Endothelial cell of umbilical vein (primary cell): ENCODE measurements around the gene FZD1. TPM values are rescaled to one million over a fixed set of nuclear protein-coding genes. Genes with fewer than 3 reads are reported as not detected.

Experiments used
- BruUV-seq: library from RNA; stranded (reverse); fragments of 400-500 nt; replicated peaks from 2 replicates; lab custom pipeline; 2021; lab: Mats Ljungman, UMichigan
- CTCF ChIA-PET: fragments of 300-600, 350-600 bp; sonication (Branson Sonifier 250); formaldehyde crosslinking; loops from one replicate; lab custom pipeline; 2021; ENCODE audit warnings: antibody characterized with exemption, inconsistent platforms; lab: Charles Lee
- POLR2A ChIA-PET: fragments of 300-600, 350-600 bp; sonication (Branson Sonifier 250); formaldehyde crosslinking; loops from one replicate; lab custom pipeline; 2021; ENCODE audit warnings: antibody characterized with exemption, inconsistent platforms; lab: Charles Lee
- DNase-seq: peaks from one replicate; pipeline ENCODE4 v3.0.0-alpha.2; 2011; ENCODE audit warnings: low read depth, low spot score
- FAIRE-seq: peaks from 2 replicates; lab custom pipeline; 2011; peaks lifted over from hg19 to GRCh38; lab: Jason Lieb, UNC
- H2AFZ ChIP-seq: 2 replicates; pipeline ENCODE4 v1.6.0; 2012; ENCODE audit warnings: low read depth, low read length, control low read depth, inconsistent platforms
- H3K27ac ChIP-seq: 2 replicates; pipeline ENCODE4 v1.5.1; 2011; ENCODE audit warnings: low read depth, mild to moderate bottlenecking, control low read depth, low read length, moderate library complexity; ENCODE audit not compliant: insufficient read depth
- H3K27me3 ChIP-seq, 2 experiments: 2 replicates each; pipeline versions ENCODE4 v1.6.0 to v1.6.1; 2011; ENCODE audit warnings: low read length in 2 of 2, mixed read lengths in 1 of 2; ENCODE audit not compliant: control insufficient read depth in 2 of 2, insufficient read depth in 2 of 2
- H3K36me3 ChIP-seq, 2 experiments: 2 replicates in 1 of 2; 3 replicates in 1 of 2; pipeline ENCODE4 v1.5.1; 2011; ENCODE audit warnings: low read length in 2 of 2, mild to moderate bottlenecking in 1 of 2, moderate library complexity in 1 of 2; ENCODE audit not compliant: control insufficient read depth in 2 of 2, insufficient read depth in 2 of 2; ENCODE audit errors: extremely low read depth in 1 of 2
- H3K4me1 ChIP-seq: 3 replicates; pipeline ENCODE4 v1.5.1; 2011; ENCODE audit warnings: mild to moderate bottlenecking, low read length; ENCODE audit not compliant: control insufficient read depth, insufficient read depth; ENCODE audit errors: extremely low read depth
- H3K4me2 ChIP-seq: 2 replicates; pipeline ENCODE4 v1.6.1; 2011; ENCODE audit warnings: low read length, control low read depth, mixed read lengths; ENCODE audit not compliant: insufficient read depth
- H3K4me3 ChIP-seq, 3 experiments: fragments of 200-600 bp in 1 of 3; sonication (generic), shearing (Covaris generic) in 1 of 3; replicated peaks in 1 of 3; 2 replicates each; pipeline ENCODE4 v1.5.1; 2011 to 2016; ENCODE audit warnings: control low read depth in 3 of 3, low read length in 3 of 3, mild to moderate bottlenecking in 2 of 3, inconsistent platforms in 1 of 3, low read depth in 1 of 3, moderate library complexity in 1 of 3; ENCODE audit not compliant: insufficient read depth in 1 of 3
- H3K79me2 ChIP-seq: 2 replicates; pipeline ENCODE4 v1.6.0; 2012; ENCODE audit warnings: low read length, inconsistent platforms; ENCODE audit not compliant: control insufficient read depth, insufficient read depth
- H3K9ac ChIP-seq: replicated peaks from 2 replicates; pipeline ENCODE3; 2011; ENCODE audit warnings: low read length, control low read depth; ENCODE audit not compliant: insufficient read depth; ENCODE audit errors: extremely low read depth
- H3K9me1 ChIP-seq: replicated peaks from 3 replicates; pipeline ENCODE4 v1.6.0; 2011; ENCODE audit warnings: mild to moderate bottlenecking, low read length; ENCODE audit not compliant: control insufficient read depth, insufficient read depth; ENCODE audit errors: extremely low read depth
- H3K9me3 ChIP-seq: replicated peaks from 2 replicates; pipeline ENCODE4 v1.5.1; 2012; ENCODE audit warnings: low read length, inconsistent platforms; ENCODE audit not compliant: control insufficient read depth, insufficient read depth
- H4K20me1 ChIP-seq: replicated peaks from 2 replicates; pipeline ENCODE3; 2011; ENCODE audit warnings: mild to moderate bottlenecking, low read length; ENCODE audit not compliant: control insufficient read depth, insufficient read depth; ENCODE audit errors: extremely low read depth
- CTCF ChIP-seq, 2 donors: IDR thresholded peaks; 1 replicate in 1 of 2; 2 replicates in 1 of 2; pipeline ENCODE4 v1.5.1; 2011; ENCODE audit warnings: low read length in 2 of 2, mild to moderate bottlenecking in 2 of 2, moderate library complexity in 2 of 2, control low read depth in 1 of 2, inconsistent platforms in 1 of 2, low read depth in 1 of 2; ENCODE audit not compliant: insufficient read depth in 1 of 2; ENCODE audit errors: extremely low read depth in 1 of 2
- EZH2 ChIP-seq: IDR thresholded peaks from 2 replicates; pipeline ENCODE4 v1.6.1; 2012; ENCODE audit warnings: borderline replicate concordance, low read depth, mild to moderate bottlenecking, moderate library complexity, low read length, inconsistent platforms; ENCODE audit not compliant: severe bottlenecking
- FOS ChIP-seq: IDR thresholded peaks from 2 replicates; pipeline ENCODE4 v1.6.1; 2011; ENCODE audit warnings: mild to moderate bottlenecking, low read length, moderate library complexity, borderline replicate concordance; ENCODE audit not compliant: insufficient read depth
- GATA2 ChIP-seq: IDR thresholded peaks from 2 replicates; pipeline ENCODE4 v1.7.0; 2011; ENCODE audit warnings: low read depth, mild to moderate bottlenecking, moderate library complexity, mixed read lengths, low read length; ENCODE audit not compliant: insufficient read length, insufficient read depth
- JUN ChIP-seq: IDR thresholded peaks from 2 replicates; pipeline ENCODE4 v1.6.1; 2011; ENCODE audit warnings: borderline replicate concordance, low read depth; ENCODE audit not compliant: insufficient read length, insufficient read depth
- MAX ChIP-seq: IDR thresholded peaks from 2 replicates; pipeline ENCODE4 v1.6.1; 2011; ENCODE audit not compliant: insufficient read depth, insufficient read length
- MYC ChIP-seq: IDR thresholded peaks from one replicate; pipeline ENCODE4 v1.6.1; 2011; ENCODE audit warnings: mild to moderate bottlenecking, low read depth, low read length
- POLR2A ChIP-seq: IDR thresholded peaks from 2 replicates; pipeline ENCODE4 v1.6.1; 2012; ENCODE audit warnings: low read depth, mild to moderate bottlenecking, control low read depth, low read length
- POLR2AphosphoS5 ChIP-seq: IDR thresholded peaks from 2 replicates; pipeline ENCODE4 v1.6.1; 2012; ENCODE audit warnings: low read depth, mild to moderate bottlenecking, control low read depth, low read length, moderate library complexity; ENCODE audit not compliant: insufficient read depth
- dilution Hi-C: fragments of 300-500 bp; cut with MboI; formaldehyde crosslinking; loops from one replicate; pipeline ENCODE4 v1.15.0; 2019; ENCODE audit warnings: low sequenced_read_pairs; ENCODE audit not compliant: extremely low pct_ligation_motif_present
- intact Hi-C: fragments of 100-400 bp; cut with micrococcal nuclease; formaldehyde crosslinking; loops from one replicate; pipeline ENCODE4 v1.10.0; 2022
- polyA plus RNA-seq, 4 experiments: library from polyadenylated mRNA; depleted of rRNA in 3 of 4; stranded (reverse) in 3 of 4; unstranded in 1 of 4; fragments of >200 nt; gene quantifications; 2 replicates each; pipeline versions ENCODE4 v1.2.1 to v1.2.3, GENCODE V29; 2011 to 2012; ENCODE audit warnings: missing spikeins in 1 of 4
- total RNA-seq: library from RNA; stranded (reverse); gene quantifications from 2 replicates; pipeline ENCODE4 v1.2.3, GENCODE V29; 2021

The FZD1 gene
- total and polyA plus RNA-seq, 2 donors (not counting 3 experiments of a cell fraction or from before 2014, with no cell fraction given), result 2.4 to 3.4 TPM

GRCh38 chr7:91295576-91295975 is 31.3 kb downstream of the FZD1 start:
- FAIRE-seq (no peak), DNase-seq (no peak)
- TF ChIP-seq FOS (no peak), MYC (no peak), POLR2A (no peak), MAX (no peak), JUN (no peak), EZH2 (no peak), POLR2AphosphoS5 (no peak), GATA2 (no peak), CTCF (IDR thresholded peaks at IDR 0.05; ENCODE audit: extremely low read depth in 1 of 2, insufficient read depth in 1 of 2, low read depth in 1 of 2, low read length in 2 of 2) (no peak)
- H3K27ac ChIP-seq, result no peak overlapping the region
- H3K4me1 ChIP-seq, result no peaks in the 10 kb centered on the region
- H2AFZ ChIP-seq, result no peak overlapping the region
- ChIA-PET POLR2A (no interaction called here), CTCF (no interaction called here)
- no peaks in the 10 kb centered on the region for H3K9me1 ChIP-seq
- BruUV-seq, result no TSS peak
- H4K20me1 ChIP-seq, result no peaks in the 10 kb centered on the region
- no peaks in the 10 kb centered on the region for H3K79me2 ChIP-seq
- dilution Hi-C loops (no loop called here), intact Hi-C loops (no loop called here)
- no peak overlapping the region for H3K4me3 ChIP-seq
- H3K27me3 ChIP-seq, result peaks cover 9 to 12% of the 10 kb centered on the region in 2 experiments
- H3K9ac ChIP-seq, result no peak overlapping the region
- H3K36me3 ChIP-seq, result no peaks in the 10 kb centered on the region
- H3K4me2 ChIP-seq, result no peak overlapping the region
- H3K9me3 ChIP-seq, result no peaks in the 10 kb centered on the region
